ENCODE results near the gene AIFM2. TPM values are rescaled to one million over a fixed set of nuclear protein-coding genes. Genes with fewer than 3 reads are reported as not detected.

AIFM2 gene
- total RNA-seq, 1 experiment from 2014 or later: 16.6 TPM

GRCh38 chr10:70117646-70118045 is 15.0 kb downstream of the AIFM2 start:
- CTCF ChIA-PET: interaction anchor here (0.6 to 3.2 kb wide), 2 partner anchors 28 to 272 kb away, joined by 4 to 18 read pairs; partner anchors contain the start of gene TYSND1
- TF ChIP-seq CTCF (IDR thresholded peaks at IDR 0.05) (no peak), REST (IDR thresholded peaks at IDR 0.05; ENCODE audit: insufficient read depth in 1 of 2, low read depth in 2 of 2, low read length in 1 of 2) (no peak), POLR2AphosphoS5 (IDR thresholded peaks at IDR 0.05; ENCODE audit: low read depth, low read length) (no peak), TCF7L2 (IDR thresholded peaks at IDR 0.05; ENCODE audit: low read depth, low read length) (no peak), SIN3A (IDR thresholded peaks at IDR 0.05; ENCODE audit: borderline replicate concordance, insufficient read depth, low read depth, low read length) (no peak)
- Histone ChIP-seq H3K36me3 (ENCODE audit: control insufficient read depth, insufficient read depth, low read length) (no peaks in the 10 kb centered on the region), H3K4me3 (ENCODE audit: low read depth in 2 of 2, low read length in 2 of 2) (no peak overlapping the region), H3K27ac (ENCODE audit: low read length) (no peak overlapping the region), H3K9me3 (ENCODE audit: control insufficient read depth, insufficient read depth, low read depth, low read length) (no peaks in the 10 kb centered on the region), H3K4me1 (ENCODE audit: control insufficient read depth, insufficient read depth, low read length) (no peaks in the 10 kb centered on the region), H3K27me3 (ENCODE audit: control insufficient read depth, insufficient read depth, low read length) (no peaks in the 10 kb centered on the region)
- POLR2A ChIA-PET: interaction anchor here (0.5 kb wide), 1 partner anchor 229 kb away, joined by 4 read pairs; no protein-coding TSS in a partner anchor
- intact Hi-C loops (cut with micrococcal nuclease; ENCODE audit: unreplicated experiment): no loop called here
- DNase-seq (ENCODE audit: low read depth, low spot score): no peak
- no TSS peak for BruUV-seq (replicated peaks)
- ATAC-seq: no peak
- in situ Hi-C loops (cut with HindIII; ENCODE audit: low pct_unique_long_range_greater_than_20kb, low sequenced_read_pairs): no loop called here

GRCh38 chr10:70115948-70116682 is 16.5 kb downstream of the AIFM2 start:
- ChIA-PET POLR2A (interaction anchor here (0.5 kb wide), 1 partner anchor 148 kb away, joined by 6 read pairs; no protein-coding TSS in a partner anchor), CTCF (interaction anchor here (0.6 to 3.2 kb wide), 6 partner anchors 9 to 248 kb away, joined by 3 to 18 read pairs (median 4); partner anchors contain the start of gene TYSND1)
- Histone ChIP-seq H3K27ac (ENCODE audit: low read length) (no peak overlapping the region), H3K4me1 (ENCODE audit: control insufficient read depth, insufficient read depth, low read length) (no peaks in the 10 kb centered on the region), H3K4me3 (ENCODE audit: low read depth in 2 of 2, low read length in 2 of 2) (no peak overlapping the region), H3K9me3 (ENCODE audit: control insufficient read depth, insufficient read depth, low read depth, low read length) (no peaks in the 10 kb centered on the region), H3K27me3 (ENCODE audit: control insufficient read depth, insufficient read depth, low read length) (no peaks in the 10 kb centered on the region), H3K36me3 (ENCODE audit: control insufficient read depth, insufficient read depth, low read length) (no peaks in the 10 kb centered on the region)
- TF ChIP-seq TCF7L2 (IDR thresholded peaks at IDR 0.05; ENCODE audit: low read depth, low read length) (no peak), CTCF (IDR thresholded peaks at IDR 0.05) (peak; percentile 99)
- intact Hi-C loops (cut with micrococcal nuclease; ENCODE audit: unreplicated experiment) (no loop called here), in situ Hi-C loops (cut with HindIII; ENCODE audit: low pct_unique_long_range_greater_than_20kb, low sequenced_read_pairs) (no loop called here)
- no TSS peak for BruUV-seq (replicated peaks)
- ATAC-seq: peak; percentile 80
- peak; percentile 41 for DNase-seq (ENCODE audit: low read depth, low spot score)

Measured in Panc1 (cell line).